BE2C (cell line): ENCODE data around the gene REEP1.
A peak's percentile ranks its signal among the peaks of the same experiment; 100 is the strongest.

Source experiments
- DNase-seq: peaks from one replicate; pipeline ENCODE4 v3.0.0-alpha.2; 2020
- H3K27me3 ChIP-seq: fragments of 250-450 bp; sonication (Bioruptor Pico); 2 replicates; pipeline ENCODE4 v1.5.1; 2020; ENCODE audit warnings: mild to moderate bottlenecking
- H3K36me3 ChIP-seq: fragments of 250-450 bp; sonication (Bioruptor Pico); 2 replicates; pipeline ENCODE4 v1.5.1; 2020; ENCODE audit warnings: mild to moderate bottlenecking
- H3K4me1 ChIP-seq: fragments of 250-450 bp; sonication (Bioruptor Pico); 2 replicates; pipeline ENCODE4 v1.5.1; 2020
- H3K4me3 ChIP-seq: 2 replicates; pipeline ENCODE4 v1.5.1; 2011; ENCODE audit warnings: low read depth, low read length
- H3K9me3 ChIP-seq: fragments of 250-450 bp; sonication (Bioruptor Pico); 2 replicates; pipeline ENCODE4 v1.5.1; 2020
- TF ChIP-seq, protein P1 (sequence below): IDR thresholded peaks from 2 replicates; pipeline ENCODE4 v1.5.1; 2012; ENCODE audit warnings: mild to moderate bottlenecking, low read depth, low read length

Gene REEP1

GRCh38 chr2:86226070-86226469 lies 111.4 kb downstream of the REEP1 start:
- no peaks in the 10 kb centered on the region for H3K4me1 ChIP-seq
- no peak overlapping the region for H3K4me3 ChIP-seq
- H3K9me3 ChIP-seq = no peaks in the 10 kb centered on the region
- TF ChIP-seq, protein P1, sequence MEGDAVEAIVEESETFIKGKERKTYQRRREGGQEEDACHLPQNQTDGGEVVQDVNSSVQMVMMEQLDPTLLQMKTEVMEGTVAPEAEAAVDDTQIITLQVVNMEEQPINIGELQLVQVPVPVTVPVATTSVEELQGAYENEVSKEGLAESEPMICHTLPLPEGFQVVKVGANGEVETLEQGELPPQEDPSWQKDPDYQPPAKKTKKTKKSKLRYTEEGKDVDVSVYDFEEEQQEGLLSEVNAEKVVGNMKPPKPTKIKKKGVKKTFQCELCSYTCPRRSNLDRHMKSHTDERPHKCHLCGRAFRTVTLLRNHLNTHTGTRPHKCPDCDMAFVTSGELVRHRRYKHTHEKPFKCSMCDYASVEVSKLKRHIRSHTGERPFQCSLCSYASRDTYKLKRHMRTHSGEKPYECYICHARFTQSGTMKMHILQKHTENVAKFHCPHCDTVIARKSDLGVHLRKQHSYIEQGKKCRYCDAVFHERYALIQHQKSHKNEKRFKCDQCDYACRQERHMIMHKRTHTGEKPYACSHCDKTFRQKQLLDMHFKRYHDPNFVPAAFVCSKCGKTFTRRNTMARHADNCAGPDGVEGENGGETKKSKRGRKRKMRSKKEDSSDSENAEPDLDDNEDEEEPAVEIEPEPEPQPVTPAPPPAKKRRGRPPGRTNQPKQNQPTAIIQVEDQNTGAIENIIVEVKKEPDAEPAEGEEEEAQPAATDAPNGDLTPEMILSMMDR = no peak
- DNase-seq = no peak
- no peaks in the 10 kb centered on the region for H3K36me3 ChIP-seq
- no peaks in the 10 kb centered on the region for H3K27me3 ChIP-seq

DNA sequence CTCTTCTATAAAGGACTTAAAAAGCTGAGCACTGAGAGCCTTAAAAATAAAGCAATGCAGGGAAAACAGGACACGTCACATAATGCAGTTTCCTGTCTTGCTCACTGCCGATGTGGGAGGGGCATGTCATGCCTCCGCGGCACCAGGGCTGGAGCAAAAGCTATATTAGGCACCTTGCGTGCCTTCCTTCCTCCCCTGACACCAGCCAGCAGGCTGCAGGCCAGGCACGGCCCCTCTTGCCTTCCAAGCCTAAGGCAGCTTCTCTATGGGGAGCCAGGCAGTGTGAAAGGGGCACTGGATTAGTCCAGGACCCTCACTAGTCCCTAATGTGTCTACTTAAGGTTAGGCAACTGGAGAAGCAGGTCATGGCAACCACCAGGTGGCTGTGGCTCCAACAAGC lies 111.8 kb downstream of the REEP1 start:
- TF ChIP-seq, protein P1 = no peak
- no peaks in the 10 kb centered on the region for H3K36me3 ChIP-seq
- no peak overlapping the region for H3K4me3 ChIP-seq
- H3K9me3 ChIP-seq = no peaks in the 10 kb centered on the region
- no peak for DNase-seq
- H3K27me3 ChIP-seq = no peaks in the 10 kb centered on the region
- no peaks in the 10 kb centered on the region for H3K4me1 ChIP-seq

GRCh38 chr2:86224645-86225355 lies 112.6 kb downstream of the REEP1 start:
- no peaks in the 10 kb centered on the region for H3K36me3 ChIP-seq
- H3K4me3 ChIP-seq = no peak overlapping the region
- no peaks in the 10 kb centered on the region for H3K27me3 ChIP-seq
- TF ChIP-seq, protein P1 = no peak
- no peaks in the 10 kb centered on the region for H3K9me3 ChIP-seq
- H3K4me1 ChIP-seq = no peaks in the 10 kb centered on the region
- no peak for DNase-seq

DNA sequence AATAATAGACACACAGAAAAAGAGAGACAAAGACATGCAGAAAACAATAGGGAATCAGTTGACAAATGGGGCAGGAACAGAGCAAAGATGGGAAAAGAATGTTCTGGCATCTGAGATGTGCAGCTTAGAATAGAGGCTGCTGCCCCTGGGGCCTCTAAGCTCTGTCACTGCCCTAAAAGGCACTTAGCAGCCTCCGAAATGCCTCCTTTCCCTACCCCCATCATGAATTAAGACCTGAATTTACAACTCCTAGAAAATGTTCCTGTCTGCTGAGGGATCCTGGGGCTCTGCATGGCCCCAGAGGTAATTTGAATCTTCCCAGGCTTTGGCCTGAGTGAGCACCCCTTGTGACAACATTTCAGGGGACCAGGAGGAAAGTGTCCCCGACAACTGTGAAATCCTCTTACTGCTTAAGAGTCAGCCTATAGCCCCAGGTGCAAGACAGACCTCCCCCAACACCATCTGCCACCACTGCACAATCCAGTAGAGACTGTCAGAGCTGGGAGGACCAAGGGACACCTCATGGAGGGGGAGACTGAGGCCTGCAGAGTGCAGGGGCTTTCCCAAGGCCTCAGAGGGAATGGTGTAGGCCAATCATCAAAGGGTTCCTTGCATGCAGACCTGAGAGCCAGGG lies 113.4 kb downstream of the REEP1 start:
- no peak for DNase-seq
- no peak overlapping the region for H3K4me3 ChIP-seq
- H3K36me3 ChIP-seq = no peaks in the 10 kb centered on the region
- no peaks in the 10 kb centered on the region for H3K4me1 ChIP-seq
- H3K9me3 ChIP-seq = no peaks in the 10 kb centered on the region
- no peaks in the 10 kb centered on the region for H3K27me3 ChIP-seq
- TF ChIP-seq, protein P1 = no peak

DNA sequence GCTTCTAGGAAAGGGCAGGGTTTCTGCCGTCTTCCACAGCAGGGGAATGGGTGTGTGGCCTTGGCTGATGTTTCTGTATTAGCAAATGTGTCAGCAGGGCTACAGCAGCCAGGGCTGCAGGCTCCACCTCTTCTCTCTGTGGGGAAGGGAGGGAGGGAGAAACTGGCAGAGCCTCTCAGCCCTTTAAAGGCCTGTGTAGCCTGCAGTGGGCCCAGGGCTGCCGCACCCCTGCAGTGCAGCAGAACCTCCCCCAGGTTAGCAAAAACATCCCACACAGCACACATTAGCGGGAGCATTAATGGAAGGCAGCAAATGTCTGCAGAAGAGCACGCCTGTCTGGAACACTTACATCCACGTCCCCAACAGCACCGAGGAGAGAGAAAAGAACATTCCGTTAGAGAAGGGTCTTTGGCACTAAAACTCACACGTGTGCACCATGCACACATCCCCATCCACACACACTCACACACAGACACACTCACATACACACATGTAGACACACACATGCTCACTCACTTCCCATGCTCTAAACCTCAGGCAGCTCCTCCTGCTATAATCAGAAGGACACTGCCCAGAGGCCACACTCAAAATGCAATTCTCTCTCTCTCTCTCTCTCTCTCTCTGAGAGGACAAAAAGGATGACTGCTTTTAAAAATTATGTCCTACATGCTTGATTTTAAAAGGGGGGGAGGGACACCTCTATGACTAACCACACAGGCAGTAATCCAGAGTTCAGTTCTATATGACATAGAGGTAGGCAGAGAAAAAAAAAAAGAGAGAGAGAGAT lies 114.1 kb downstream of the REEP1 start:
- DNase-seq = peak; percentile 19
- no peaks in the 10 kb centered on the region for H3K9me3 ChIP-seq
- H3K36me3 ChIP-seq = no peaks in the 10 kb centered on the region
- TF ChIP-seq, protein P1 = no peak
- no peaks in the 10 kb centered on the region for H3K27me3 ChIP-seq
- H3K4me1 ChIP-seq = no peaks in the 10 kb centered on the region
- H3K4me3 ChIP-seq = no peak overlapping the region
